ENCODE results near the gene CD33. TPM values are rescaled to one million over a fixed set of nuclear protein-coding genes. Genes with fewer than 3 reads are reported as not detected.

CD33 gene
- total and polyA plus RNA-seq, 9 of the 15 experiments (the other 6 are each of a cell fraction or from before 2014, with no cell fraction given): 36.1 to 88.6 (median 49.6) TPM

GRCh38 chr19:51282335-51282734 lies 57.5 kb downstream of the CD33 start (continued):
- TF ChIP-seq ZNF407 (IDR thresholded peaks at IDR 0.05; ENCODE audit: low read depth) (no peak), GATAD2A (IDR thresholded peaks at IDR 0.05) (no peak), ARID3B (CRISPR knock-in tag; IDR thresholded peaks at IDR 0.05; ENCODE audit: borderline replicate concordance) (no peak), BRF1 (IDR thresholded peaks at IDR 0.05; ENCODE audit: borderline replicate concordance, extremely low read depth, insufficient read length) (no peak), NCOA6 (IDR thresholded peaks at IDR 0.05) (no peak), ZNF583 (CRISPR knock-in tag; IDR thresholded peaks at IDR 0.05) (no peak), IRF9 (tag; IDR thresholded peaks at IDR 0.05) (no peak), SREBF1 (IDR thresholded peaks at IDR 0.05; ENCODE audit: borderline replicate concordance, low read depth, low read length) (no peak), XRCC5 (IDR thresholded peaks at IDR 0.05; ENCODE audit: low read depth, low read length) (no peak), NR0B1 (IDR thresholded peaks at IDR 0.05; ENCODE audit: partially characterized antibody) (no peak)
